GM19240 (cell line): Measurements from ENCODE around the gene WDR54.
"Not testable (repeated sequence)": the region's sequence is repeated elsewhere in the genome, so short reads cannot be mapped to it uniquely, and the experiment has no call there.

Source experiments
- DNase-seq: peaks from one replicate; pipeline ENCODE4 v3.0.0; 2011; ENCODE audit warnings: low spot score; ENCODE audit not compliant: insufficient read length

WDR54 gene

GRCh38 chr2:74427551-74427950 is 6.0 kb downstream of the WDR54 start:
- DNase-seq: no peak

- no peak for DNase-seq
These were observed 7.1 kb downstream of the WDR54 start for GRCh38 chr2:74428675-74429074.

GRCh38 chr2:74429487-74430451 is 8.2 kb downstream of the WDR54 start:
- DNase-seq: no peak

GRCh38 chr2:74430502-74430901 is 9.0 kb downstream of the WDR54 start:
- no peak for DNase-seq

- DNase-seq: no peak
These were observed 14.7 kb downstream of the WDR54 start for GRCh38 chr2:74436111-74436805.

- no peak for DNase-seq
These were observed 15.5 kb downstream of the WDR54 start for GRCh38 chr2:74436848-74437695.

GRCh38 chr2:74438248-74438647 is 16.7 kb downstream of the WDR54 start:
- DNase-seq: no peak

GRCh38 chr2:74439373-74439772 is 17.8 kb downstream of the WDR54 start:
- DNase-seq: no peak

GRCh38 chr2:74439803-74440377 is 18.4 kb downstream of the WDR54 start:
- DNase-seq: no peak

GRCh38 chr2:74440378-74441169 is 19.0 kb downstream of the WDR54 start:
- DNase-seq: peak; percentile 97

- no peak for DNase-seq
These were observed 19.7 kb downstream of the WDR54 start for GRCh38 chr2:74441170-74441689.

- no peak for DNase-seq
These were observed 20.4 kb downstream of the WDR54 start, which contains the start of gene RTKN for GRCh38 chr2:74441690-74442482. TSS of gene RTKN (minus strand) at chr2:74441937. CDS start at chr2:74441816, 121 bp downstream.

GRCh38 chr2:74442483-74443297 is 21.2 kb downstream of the WDR54 start:
- DNase-seq: not testable (repeated sequence)

- no peak for DNase-seq
These were observed 23.2 kb downstream of the WDR54 start for GRCh38 chr2:74444498-74445318.

GRCh38 chr2:74447230-74447999 is 25.9 kb downstream of the WDR54 start:
- DNase-seq: no peak

GRCh38 chr2:74448771-74449170 is 27.2 kb downstream of the WDR54 start:
- DNase-seq: no peak
